ENCODE results near the gene SRL. TPM values are rescaled to one million over a fixed set of nuclear protein-coding genes. Genes with fewer than 3 reads are reported as not detected.

SRL gene
- total RNA-seq, 1 donor = not detected

DNA sequence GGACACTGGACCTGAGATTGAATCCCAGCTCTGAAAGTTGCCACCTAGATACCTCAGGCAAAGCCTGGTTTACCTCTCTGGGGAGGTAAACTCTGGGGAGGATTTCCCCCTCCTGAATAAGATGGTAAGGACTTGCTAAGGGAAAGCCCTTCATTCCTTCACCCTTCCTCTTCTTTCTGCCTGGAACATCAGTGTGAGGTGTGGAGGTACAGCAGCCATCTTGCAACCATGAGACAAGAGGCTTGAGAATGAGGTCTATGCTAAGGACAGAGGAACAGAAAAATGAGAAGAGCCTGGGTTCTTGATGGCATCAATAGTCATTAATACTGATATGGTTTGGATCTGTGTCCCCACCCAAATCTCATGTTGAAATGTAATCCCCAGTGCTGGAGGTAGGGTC lies 101.9 kb downstream of the SRL start:
- Histone ChIP-seq H2AFZ (ENCODE audit: low read length) (no peak overlapping the region), H3K27me3 (ENCODE audit: insufficient read depth, low read length) (no peaks in the 10 kb centered on the region), H3K4me3 (ENCODE audit: insufficient read depth, low read length) (no peak overlapping the region), H3K27ac (ENCODE audit: low read depth, low read length) (no peak overlapping the region), H3K79me2 (ENCODE audit: insufficient read depth, low read length) (no peaks in the 10 kb centered on the region), H3K4me2 (ENCODE audit: insufficient read depth, low read length) (no peak overlapping the region), H3K36me3 (ENCODE audit: insufficient read depth, low read length) (no peaks in the 10 kb centered on the region), H3K4me1 (ENCODE audit: insufficient read depth, low read length) (no peaks in the 10 kb centered on the region), H3K9me3 (ENCODE audit: low read depth, low read length) (no peaks in the 10 kb centered on the region), H4K20me1 (ENCODE audit: insufficient read depth, low read length) (no peaks in the 10 kb centered on the region)
- no peak for DNase-seq (ENCODE audit: insufficient read length, low spot score, missing footprints)
- TF ChIP-seq, protein P1, sequence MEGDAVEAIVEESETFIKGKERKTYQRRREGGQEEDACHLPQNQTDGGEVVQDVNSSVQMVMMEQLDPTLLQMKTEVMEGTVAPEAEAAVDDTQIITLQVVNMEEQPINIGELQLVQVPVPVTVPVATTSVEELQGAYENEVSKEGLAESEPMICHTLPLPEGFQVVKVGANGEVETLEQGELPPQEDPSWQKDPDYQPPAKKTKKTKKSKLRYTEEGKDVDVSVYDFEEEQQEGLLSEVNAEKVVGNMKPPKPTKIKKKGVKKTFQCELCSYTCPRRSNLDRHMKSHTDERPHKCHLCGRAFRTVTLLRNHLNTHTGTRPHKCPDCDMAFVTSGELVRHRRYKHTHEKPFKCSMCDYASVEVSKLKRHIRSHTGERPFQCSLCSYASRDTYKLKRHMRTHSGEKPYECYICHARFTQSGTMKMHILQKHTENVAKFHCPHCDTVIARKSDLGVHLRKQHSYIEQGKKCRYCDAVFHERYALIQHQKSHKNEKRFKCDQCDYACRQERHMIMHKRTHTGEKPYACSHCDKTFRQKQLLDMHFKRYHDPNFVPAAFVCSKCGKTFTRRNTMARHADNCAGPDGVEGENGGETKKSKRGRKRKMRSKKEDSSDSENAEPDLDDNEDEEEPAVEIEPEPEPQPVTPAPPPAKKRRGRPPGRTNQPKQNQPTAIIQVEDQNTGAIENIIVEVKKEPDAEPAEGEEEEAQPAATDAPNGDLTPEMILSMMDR (IDR thresholded peaks at IDR 0.05; ENCODE audit: extremely low read depth, low read depth, low read length) = no peak

Other genes starting within 250 kb of the SRL start
- gene ADCY9, start 125.6 kb downstream of the SRL start, total RNA-seq = 27.4 and 29.3 TPM in 2 replicates
- gene TFAP4, start 30.9 kb upstream of the SRL start, total RNA-seq = 6.5 and 9.1 TPM in 2 replicates
- gene GLIS2, start 74.0 kb upstream of the SRL start, total RNA-seq = 5.0 and 5.4 TPM in 2 replicates
- gene PAM16, start 109.2 kb upstream of the SRL start, total RNA-seq = 17.4 and 18.6 TPM in 2 replicates
- gene VASN, start 129.8 kb upstream of the SRL start, total RNA-seq = 202 and 217 TPM in 2 replicates
- 9.7 and 17.7 TPM in 2 replicates for gene CORO7, start 174.5 kb upstream of the SRL start, total RNA-seq
- 30.0 and 30.9 TPM in 2 replicates for gene DNAJA3, start 183.8 kb upstream of the SRL start, total RNA-seq
- gene NMRAL1, start 232.5 kb upstream of the SRL start, total RNA-seq = 71.0 and 90.5 TPM in 2 replicates
- gene HMOX2, start 234.3 kb upstream of the SRL start, total RNA-seq = 39.4 and 44.5 TPM in 2 replicates

Measured in osteoblast (primary cell).